ENCODE measurements around the gene FER.
"Not testable (repeated sequence)": the region's sequence is repeated elsewhere in the genome, so short reads cannot be mapped to it uniquely, and the experiment has no call there.

- not testable (repeated sequence) for TF ChIP-seq POLR2A (IDR thresholded peaks at IDR 0.05)
- TF ChIP-seq, protein P1, sequence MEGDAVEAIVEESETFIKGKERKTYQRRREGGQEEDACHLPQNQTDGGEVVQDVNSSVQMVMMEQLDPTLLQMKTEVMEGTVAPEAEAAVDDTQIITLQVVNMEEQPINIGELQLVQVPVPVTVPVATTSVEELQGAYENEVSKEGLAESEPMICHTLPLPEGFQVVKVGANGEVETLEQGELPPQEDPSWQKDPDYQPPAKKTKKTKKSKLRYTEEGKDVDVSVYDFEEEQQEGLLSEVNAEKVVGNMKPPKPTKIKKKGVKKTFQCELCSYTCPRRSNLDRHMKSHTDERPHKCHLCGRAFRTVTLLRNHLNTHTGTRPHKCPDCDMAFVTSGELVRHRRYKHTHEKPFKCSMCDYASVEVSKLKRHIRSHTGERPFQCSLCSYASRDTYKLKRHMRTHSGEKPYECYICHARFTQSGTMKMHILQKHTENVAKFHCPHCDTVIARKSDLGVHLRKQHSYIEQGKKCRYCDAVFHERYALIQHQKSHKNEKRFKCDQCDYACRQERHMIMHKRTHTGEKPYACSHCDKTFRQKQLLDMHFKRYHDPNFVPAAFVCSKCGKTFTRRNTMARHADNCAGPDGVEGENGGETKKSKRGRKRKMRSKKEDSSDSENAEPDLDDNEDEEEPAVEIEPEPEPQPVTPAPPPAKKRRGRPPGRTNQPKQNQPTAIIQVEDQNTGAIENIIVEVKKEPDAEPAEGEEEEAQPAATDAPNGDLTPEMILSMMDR (IDR thresholded peaks at IDR 0.05) = not testable (repeated sequence)
These were observed 47.3 kb upstream of the FER start for GRCh38 chr5:108700388-108700787.
